GM12874 (cell line): ENCODE results near the gene LRRC18.

ENCODE experiments used
- TF ChIP-seq, protein P1 (sequence below): IDR thresholded peaks from 2 replicates; pipeline ENCODE4 v1.5.1; 2011; ENCODE audit warnings: low read depth, mild to moderate bottlenecking, control low read depth, low read length, moderate library complexity; ENCODE audit not compliant: insufficient read depth

The LRRC18 gene

GRCh38 chr10:48880016-48880705 lies 59.5 kb downstream of the LRRC18 start:
- TF ChIP-seq, protein P1, sequence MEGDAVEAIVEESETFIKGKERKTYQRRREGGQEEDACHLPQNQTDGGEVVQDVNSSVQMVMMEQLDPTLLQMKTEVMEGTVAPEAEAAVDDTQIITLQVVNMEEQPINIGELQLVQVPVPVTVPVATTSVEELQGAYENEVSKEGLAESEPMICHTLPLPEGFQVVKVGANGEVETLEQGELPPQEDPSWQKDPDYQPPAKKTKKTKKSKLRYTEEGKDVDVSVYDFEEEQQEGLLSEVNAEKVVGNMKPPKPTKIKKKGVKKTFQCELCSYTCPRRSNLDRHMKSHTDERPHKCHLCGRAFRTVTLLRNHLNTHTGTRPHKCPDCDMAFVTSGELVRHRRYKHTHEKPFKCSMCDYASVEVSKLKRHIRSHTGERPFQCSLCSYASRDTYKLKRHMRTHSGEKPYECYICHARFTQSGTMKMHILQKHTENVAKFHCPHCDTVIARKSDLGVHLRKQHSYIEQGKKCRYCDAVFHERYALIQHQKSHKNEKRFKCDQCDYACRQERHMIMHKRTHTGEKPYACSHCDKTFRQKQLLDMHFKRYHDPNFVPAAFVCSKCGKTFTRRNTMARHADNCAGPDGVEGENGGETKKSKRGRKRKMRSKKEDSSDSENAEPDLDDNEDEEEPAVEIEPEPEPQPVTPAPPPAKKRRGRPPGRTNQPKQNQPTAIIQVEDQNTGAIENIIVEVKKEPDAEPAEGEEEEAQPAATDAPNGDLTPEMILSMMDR, result no peak

DNA sequence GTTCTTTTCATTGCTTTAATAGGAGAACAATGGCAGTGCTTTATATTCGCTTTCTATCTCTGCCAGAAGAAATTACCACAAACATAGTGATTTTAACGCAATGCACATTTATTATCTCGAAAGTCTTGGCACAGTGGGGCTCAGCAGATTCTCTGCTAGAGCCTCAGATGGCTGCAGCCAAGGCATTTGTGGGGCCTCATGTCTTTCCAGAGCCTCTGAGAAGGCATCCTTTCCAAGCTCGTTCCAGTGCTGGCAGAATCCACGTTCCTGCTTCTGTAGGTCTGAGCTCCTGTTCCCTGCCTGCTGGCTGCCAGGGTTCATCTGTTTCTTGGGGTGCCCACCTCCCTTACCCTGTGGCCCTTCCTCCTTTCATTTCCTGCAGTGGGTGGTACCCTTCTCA lies 60.2 kb downstream of the LRRC18 start:
- TF ChIP-seq, protein P1, result no peak

DNA sequence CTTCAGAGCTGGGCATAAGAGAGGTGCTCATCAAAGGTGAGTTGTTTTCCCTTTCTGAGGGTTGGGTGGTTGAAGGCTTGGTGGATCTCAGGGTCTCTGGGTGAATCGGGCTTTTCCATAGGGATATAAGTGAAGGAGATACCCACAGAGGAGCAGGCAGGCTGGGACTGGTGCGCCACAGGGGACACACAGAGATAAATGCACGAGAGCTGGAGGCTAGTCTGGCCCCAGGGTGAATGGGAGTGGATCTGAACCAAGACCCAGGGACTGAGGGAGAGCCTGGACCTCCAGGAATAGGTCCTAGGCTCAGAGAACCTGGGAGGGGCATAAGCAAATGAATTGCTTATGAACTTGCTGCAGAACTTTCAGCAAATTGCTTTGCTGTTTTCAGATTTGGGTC lies 61.5 kb downstream of the LRRC18 start:
- TF ChIP-seq, protein P1, result no peak

- TF ChIP-seq, protein P1, result no peak
Measured at GRCh38 chr10:48872234-48872633, 67.4 kb downstream of the LRRC18 start.
